IPS-NIHi7 (cell line): ENCODE results near the gene ORAI1.
A peak's percentile ranks its signal among the peaks of the same experiment; 100 is the strongest.
"Not testable (repeated sequence)": the region's sequence is repeated elsewhere in the genome, so short reads cannot be mapped to it uniquely, and the experiment has no call there.

ENCODE experiments used
- DNase-seq: peaks from one replicate; pipeline ENCODE4 v3.0.0; 2012; ENCODE audit warnings: mixed read lengths; ENCODE audit errors: extremely low spot score

ORAI1 gene

DNA sequence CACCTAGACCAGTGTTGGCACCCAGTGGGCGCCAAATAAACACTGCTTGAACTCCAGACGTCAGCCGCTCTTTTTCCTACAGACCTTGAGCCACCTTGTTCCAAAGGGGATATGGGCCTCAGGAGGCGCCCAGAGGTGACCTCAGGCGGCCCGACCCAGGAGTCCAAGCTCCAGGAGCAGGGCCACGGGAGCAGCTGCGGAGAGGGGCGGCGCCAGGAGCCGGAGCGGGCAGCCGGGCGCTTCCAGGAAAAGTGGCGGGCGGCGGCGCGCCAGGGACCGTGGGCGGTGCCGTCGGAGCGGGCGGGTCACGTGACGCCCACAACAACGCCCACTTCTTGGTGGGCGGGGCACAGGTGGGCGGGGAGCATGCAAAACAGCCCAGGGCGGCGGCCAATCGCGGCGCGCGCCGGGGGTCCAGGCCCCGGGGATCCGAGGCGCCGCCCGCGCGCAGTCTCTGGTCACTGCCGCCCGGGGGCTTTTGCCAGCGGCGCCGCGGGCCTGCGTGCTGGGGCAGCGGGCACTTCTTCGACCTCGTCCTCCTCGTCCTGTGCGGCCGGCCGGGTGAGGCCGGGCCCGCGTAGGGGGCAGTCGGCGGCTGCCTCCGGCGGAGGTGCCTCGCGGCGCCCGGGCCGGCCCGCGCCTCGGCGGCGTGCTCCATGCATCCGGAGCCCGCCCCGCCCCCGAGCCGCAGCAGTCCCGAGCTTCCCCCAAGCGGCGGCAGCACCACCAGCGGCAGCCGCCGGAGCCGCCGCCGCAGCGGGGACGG, at the start of gene ORAI1:
TSS of gene ORAI1 (plus strand) at position 444 of the 766 bp plus-strand sequence.
- DNase-seq = peak; percentile 93

DNA sequence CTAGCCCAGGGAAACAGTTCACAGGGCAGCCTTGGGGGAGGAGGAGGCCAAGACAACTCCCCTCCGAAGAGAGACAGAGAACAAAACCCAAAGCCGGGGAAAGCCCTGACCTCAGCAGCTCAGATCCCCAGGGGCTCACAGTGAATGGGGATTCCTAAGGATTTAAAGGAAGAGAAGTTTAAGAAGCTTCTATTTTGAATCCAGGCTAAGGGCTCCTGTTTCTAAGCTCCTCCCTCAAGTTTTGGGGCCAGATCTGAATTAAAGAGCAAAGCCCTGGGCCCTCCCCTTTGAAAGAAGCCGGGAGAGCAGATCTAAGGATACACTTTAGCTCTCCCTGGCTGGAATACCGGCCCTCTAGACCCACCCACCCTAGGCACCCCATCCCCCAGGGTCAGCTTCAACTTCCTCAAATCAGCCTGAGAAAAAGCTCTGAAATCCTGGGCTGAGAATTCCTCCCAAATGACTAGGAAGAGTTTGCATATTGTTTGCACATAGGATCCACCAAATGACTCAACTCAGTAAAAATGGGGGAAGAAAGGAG, 49.4 kb upstream of the ORAI1 start:
- DNase-seq = peak; percentile 80

DNA sequence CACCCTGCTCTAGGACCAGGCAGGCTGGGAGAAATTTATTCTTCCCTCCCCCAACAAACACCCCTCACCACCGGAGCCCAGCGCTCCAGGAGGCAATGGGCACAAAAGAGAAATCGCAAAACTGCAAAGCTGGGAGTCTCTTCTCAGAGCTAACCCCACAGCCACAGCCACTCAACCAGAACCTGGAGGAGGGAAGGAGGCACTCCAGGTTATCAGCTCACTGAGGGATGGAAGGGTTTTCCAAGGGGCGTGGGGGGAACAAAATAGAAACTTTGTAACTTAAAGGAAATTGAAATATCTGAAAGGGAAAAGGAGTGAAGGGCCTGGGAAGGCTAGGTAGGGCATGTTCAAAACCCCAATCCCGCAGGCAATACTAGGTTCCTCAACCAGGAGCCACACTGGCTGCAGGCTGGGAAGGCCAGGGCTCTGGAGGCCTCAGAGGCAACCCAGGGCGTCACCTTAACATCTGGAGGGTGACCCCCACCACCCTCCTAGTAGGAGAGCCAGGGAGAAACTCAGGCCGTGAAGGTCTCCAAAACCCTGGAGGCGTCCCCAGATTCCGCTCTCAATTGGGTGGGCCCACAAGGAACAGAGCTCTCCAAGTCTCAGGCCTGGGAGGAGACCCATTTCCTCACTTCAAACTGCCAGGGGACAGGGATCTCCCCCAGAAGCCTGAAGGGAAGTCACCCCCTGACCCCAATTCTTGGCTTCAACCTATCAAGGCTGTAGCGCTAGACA, 48.7 kb upstream of the ORAI1 start:
- DNase-seq = no peak

DNA sequence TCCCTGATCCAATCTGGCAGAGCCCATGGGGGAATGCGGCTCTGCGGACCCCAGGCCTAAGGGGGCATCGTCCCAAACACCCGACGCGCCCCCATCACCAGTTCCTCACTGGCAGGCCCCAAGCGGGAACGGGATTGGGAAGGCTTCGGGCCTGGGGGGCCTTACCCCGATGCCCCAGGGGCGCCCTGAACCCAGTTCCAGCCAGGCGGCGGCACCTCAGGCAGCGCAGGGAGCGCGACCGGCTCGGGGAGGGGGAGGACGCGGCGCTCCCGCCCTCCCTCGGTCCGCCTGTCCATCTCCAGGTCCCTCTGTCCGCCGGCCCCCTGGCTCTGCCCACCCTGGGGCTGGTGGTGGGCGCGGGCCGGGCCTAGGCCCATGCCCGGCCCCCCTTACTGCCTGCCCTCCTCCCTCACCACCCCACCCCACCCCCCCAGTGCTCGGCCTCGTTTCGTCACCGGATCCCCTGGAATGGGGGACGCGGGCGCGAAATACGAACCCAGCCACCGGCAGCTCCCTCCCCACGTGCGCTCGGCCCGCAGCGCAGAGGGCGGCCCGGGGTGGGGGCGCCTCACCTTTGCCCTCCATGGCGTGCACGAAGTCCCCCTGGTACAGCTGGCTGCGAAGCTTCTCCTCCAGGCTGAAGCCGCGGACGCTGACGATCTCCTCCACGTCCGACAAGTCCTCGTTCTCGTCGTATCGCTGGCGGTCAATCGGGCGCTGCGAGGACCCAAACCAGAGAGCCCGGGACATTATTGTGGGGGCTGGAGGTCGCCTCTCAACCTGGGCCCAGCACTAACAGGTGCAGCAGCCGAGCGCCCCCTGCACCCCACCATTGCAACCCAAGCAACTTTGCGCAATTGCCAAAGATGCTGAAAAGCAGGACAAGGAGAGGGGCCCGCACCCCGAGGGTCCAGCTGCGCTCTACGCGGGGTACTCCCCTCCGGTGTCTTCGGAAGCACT, 47.8 kb upstream of the ORAI1 start:
- peak; percentile 49 for DNase-seq

DNA sequence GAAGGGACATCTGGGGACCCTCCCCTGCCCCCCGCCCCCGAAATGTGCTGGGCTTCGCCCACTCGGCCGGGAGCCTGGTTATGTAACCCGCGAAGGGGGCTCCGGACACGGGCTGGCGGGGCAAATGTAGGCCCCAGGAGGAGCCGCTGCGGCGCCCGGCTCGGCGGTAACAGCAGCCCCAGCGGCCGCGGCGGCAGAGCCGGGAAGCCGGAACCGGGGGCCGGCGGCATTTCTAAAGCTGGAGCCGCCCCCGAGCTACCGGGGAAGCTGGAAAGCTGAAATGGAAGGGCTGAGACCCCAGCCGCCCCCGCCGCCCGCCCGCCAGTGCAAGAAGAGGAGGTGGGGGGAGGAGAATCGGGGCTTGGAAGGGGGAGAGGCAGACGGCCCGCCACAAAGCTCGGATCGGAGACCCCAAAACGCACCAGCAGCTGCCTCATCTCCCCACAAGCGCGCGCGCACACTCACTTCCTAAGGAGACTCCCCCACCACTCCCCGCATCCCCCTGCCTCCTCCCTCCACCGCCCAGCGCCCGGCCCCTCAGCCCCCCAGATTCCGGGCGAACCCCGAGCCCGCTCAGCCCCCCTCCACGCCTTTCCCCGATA, 47.0 kb upstream of the ORAI1 start:
- no peak for DNase-seq

DNA sequence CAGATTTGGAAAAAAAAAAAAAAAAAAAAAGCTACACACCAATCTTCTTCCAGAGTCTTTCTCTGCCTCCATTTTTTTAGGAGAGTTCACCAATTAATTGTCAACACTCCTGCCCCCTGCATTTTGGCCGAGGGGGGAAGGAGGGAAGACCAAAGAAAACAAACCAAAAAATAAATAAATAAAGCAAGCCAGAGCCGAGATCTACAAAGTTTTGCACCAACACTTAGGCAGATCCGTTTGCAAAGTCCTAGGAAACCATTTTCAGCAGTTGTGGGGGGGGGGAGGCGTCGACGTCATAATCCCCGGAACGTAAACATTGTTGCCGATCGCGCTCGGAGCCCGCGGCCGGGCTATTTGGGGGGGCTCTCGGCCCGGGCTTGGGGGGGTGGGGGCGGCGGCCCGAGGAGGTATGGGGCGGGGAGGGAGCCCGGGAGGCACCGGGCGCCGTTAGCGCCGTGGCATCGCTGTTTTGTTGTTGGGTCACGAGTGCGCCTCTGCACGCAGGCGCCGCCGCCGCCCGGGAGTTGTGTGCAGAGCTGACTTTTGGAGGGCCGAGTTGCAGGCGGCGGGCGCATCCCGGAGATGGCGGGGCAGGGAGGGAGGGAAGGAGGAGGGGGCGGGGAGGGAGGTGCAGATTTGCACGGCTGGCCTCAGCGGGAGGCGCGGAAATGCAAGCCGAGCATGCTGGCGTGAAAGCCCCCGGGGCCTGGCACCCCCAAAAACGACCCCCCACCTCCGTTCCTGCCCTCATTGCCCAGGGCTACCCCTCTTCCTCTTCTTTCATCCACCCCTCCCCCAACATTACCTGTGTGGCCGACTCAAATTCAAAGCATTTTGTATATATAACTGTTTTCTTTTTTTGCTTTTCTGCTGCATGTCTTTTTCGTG, 46.1 kb upstream of the ORAI1 start:
- peak; percentile 61 for DNase-seq

DNA sequence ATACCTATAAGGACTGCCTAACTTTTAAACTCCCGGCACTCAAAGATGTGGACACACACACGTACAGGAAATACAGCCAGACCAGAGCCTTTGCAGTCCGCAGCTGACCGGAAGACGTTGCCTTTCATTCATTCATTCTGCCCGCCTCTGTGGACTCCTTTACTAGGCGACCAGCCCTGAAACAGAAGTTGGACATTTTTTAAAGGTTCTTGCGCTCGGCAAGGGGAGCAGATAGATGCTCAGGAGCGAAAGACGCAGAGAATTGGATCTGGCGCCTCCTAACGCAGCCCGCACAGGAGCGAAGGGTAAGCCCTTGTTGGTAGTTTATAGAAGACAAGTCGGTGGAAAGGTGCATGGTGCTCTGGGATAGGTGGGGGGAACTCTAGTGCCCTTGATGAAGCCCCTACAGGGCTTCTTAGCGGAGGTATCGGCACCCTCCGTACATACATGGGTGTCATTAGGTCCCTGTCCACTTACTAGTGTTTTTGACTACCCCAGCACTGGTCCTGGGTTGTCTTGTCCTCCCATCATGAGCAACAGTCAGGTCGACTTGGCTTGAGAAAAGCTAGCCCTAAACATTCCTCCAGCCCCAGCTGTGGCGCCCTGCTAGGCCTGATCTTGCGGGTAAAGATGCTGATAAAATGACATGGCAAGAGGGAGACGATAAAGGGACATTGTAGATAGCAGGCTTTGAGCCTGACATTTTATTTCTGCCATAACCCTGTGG, 45.2 kb upstream of the ORAI1 start, which contains the start of gene KDM2B:
TSS of gene KDM2B (minus strand) at position 65 of the 727 bp plus-strand sequence. CDS start 112 bp downstream, outside the sequence.
- DNase-seq = no peak

DNA sequence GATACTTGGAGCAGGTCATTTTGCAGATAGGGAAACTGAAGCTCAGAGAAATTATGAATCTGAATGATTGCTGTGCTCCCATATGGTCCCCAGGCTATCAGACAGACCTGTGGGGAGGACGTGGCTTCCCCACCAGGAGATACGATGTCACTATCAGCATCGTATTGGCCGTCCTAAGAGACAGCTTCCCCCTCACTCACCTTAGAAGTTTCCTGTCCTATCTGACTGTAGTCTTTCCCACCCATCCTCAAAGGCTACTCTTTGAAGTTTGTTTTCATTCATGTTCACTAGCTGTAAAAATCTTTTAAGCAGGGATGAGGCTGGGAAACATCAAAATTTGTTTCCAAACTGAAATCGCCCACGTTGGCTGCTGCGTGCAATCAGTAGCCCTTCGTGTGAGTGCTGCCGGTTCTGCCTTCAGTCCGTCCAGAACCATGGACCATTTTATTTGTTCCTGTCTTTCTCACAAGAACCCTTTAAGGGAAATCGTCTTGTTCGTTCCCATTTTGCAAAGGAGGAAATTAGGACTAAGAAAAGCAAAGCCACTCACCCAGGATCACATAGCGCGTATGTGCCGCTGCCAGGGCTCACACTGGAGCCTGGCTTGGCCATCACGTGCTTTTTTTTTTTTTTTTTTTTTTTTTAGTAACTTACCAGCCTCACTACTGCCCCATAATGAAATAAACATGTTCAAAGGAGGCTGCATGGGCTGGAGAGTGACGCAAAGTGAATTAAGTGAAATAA, 44.5 kb upstream of the ORAI1 start:
- no peak for DNase-seq

DNA sequence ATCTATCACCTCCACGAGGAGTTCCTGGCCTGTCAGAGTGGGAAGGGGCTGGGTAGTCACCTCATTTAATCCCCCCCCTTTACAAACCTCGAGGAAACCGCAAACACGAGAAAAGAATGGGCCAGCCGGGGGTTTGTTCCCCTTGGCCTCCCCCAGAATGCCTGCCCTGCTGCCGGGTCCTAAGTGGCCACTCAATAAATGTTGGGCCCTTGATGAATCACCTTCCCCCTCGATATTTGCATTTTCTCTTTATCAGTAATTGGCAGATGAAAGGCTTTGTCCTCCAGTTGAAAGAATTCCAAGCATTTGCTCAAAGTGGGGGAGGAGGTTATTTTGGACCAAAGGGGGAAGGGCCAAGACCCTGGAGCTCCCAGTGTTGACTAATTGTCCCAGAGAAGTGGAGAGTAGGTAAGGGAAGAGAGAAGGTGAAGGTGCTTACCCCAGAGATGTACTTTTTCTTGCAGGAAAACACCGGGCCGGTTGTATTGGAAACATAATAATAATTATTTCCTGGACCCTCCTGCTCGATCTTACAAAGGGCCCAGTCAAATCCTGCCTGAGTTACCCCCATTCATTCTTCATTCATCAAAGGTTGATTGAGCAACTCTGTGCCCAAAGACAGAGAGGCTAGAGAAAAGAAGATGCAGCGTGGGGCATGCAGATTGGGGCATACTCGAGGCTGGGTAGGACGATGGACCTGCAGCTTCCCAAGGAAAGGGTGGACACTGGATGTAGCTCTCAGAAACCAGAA, 43.6 kb upstream of the ORAI1 start:
- peak; percentile 84 for DNase-seq

DNA sequence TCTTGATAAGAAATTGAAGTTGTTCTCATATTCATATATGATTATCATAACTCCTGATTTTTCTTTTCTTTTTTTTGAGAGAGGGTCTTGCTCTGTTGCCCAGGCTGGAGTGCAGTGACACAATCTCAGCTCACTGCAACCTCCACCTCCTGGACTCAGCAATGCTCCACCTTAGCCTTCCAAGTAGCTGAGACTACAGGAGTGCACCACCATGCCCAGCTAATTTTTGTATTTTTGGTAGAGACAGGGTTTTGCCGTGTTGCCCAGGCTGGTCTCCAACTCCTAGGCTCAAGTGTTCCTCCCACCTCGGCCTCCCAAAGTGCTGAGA, 43.0 kb upstream of the ORAI1 start:
- not testable (repeated sequence) for DNase-seq

DNA sequence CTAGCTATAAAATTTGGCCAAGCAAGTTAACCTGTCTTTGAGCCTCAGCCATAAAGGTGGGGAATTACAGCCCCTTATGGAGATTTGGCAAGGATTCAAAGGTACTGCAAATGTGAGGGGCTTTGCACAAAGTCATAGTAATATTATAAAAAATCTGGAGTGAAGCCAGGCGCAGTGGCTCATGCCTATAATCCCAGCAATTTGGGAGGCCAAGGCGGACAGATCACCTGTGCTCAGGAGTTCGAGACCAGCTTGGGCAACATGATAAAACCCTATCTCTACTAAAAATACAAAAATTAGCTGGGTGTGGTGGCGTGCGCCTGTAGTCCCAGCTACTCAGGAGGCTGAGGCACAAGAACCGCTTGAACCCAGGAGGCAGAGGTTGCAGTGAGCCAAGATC, 41.4 kb upstream of the ORAI1 start:
- DNase-seq = not testable (repeated sequence)

DNA sequence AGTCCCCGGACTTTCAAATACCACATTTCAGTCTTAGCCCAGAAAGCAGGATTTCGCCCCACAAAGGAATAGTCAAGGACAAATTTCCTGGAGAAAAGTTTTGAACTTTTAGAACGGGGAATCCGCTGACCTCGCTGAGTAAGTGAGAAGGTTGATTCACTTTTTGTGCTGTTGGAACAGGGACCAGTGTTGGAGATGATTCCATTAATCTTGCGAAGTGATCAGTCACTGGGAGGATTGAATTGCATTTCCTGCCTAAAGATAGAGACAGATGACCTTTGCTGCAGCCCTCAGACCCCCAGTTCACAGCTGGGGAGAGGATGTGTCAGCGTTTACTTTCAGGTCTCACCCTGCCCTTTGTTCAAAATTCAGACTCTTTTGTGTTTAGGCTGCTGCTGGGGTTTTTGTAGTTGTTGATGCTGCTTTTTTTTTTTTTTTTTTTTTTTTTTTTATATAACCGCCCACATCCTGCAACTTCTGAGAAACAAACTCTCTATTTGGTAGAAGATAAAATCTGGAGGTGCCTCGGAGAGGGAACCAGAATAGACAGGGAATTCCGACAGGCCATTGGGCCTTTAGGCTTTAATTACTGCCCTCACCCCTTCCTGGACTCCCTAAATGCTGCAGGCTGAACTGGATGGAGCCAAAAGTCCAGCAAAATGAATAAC, 35.7 kb upstream of the ORAI1 start:
- DNase-seq = no peak

DNA sequence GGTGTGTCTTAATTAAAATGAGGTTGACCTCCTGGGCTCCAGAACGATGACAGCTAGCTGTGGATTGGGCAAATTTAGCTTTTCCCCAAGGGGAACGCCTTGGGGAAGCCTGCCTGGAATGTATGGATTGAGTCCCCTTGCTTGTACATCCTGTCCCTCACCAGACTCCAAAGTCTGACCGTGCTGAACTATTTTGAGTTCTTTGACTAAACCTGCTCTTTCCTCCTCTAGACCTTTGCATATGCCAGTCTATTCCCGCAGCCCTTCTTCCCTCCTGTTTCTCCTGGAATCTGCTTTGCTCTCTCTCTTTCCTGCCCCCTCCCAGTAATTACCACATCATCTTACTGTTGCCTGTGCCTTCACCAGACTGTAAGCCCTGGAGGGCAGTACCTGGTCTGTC, 34.0 kb upstream of the ORAI1 start:
- no peak for DNase-seq

DNA sequence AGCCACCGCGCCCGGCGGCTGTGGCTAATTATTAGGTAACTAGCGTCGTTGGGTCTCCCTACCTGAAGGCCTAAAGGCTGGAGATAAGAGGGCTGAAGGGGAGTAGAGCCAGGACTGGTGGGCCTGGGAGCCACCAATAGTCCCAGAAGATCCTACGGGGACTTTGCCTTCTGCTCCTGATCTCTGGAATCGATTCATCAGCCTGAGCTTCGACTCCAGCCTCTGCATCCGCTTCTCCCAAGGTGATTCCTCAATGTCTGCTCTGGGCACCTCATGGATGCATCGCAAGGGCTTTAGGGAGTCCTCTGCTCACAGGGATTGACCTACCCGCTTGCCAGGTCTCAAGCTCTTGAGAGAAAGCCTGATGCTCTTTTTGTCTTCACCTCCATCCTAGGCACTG, 30.8 kb upstream of the ORAI1 start:
- DNase-seq = peak; percentile 12

DNA sequence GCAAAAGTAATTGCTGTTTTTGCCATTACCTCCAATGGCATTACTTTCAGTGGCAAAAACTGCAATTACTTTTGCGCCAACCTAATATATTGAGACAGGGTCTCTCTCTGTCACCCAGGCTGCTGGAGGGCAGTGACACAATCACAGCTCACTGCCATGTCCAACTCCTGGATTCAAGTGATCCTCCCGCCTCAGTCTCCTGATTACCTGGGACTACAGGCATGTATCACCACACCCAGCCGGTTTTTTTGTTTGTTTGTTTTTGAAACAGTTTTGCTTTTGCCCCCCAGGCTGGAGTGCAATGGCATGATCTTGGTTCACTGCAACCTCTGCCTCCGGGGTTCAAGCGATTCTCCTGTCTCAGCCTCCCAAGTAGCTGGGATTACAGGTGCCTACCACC, 29.8 kb upstream of the ORAI1 start:
- DNase-seq = no peak

DNA sequence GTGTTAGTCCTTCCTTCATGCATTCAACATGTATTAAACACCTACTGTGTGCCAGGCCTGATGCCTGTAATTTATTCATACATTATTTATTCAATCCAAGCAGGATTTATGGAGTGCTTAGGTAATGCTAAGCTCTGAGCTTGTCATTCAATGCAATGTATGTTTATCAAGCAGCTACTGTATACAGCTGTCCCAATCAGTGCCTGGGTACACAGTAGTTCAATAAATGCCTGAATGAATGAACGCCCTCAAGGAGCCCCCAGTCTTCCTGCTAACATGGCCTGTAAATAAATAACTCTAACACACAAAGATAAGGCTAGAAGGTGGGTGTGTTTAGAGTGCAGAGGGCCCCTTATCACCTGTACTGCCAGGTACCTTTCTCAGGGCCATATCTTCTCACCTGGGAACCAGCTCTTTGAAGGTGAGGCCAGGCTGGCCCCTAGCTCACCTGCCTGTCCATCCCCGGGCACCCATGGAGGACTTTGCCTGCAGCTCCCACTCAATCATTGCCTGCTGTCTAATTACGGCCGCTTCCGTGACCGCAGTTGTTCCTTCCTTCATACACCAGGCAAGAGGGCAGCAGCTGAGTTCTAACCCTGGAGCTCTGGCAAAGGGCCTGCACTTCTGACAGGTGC, 25.5 kb upstream of the ORAI1 start:
- peak; percentile 9 for DNase-seq

DNA sequence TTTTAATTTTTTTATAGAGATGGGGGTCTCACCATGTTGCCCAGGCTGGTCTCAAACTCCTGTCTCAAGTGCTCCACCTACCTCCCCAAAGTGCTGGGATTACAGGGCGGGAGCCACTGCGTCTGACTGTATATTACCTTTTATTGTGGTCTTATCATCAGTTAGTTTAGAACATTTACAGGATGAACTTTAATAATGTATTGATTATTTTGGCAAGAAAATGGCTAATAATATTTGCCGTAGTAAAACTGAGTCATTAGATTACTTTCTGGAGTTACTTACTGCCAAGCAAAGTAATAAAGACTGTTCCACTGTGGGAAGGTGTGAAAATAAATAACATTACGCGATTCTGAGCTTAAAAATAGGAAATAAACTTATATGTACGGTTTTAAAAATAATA, 23.6 kb upstream of the ORAI1 start:
- no peak for DNase-seq
